DOHH2 (cell line): Measurements from ENCODE around the gene RNASET2.

Source experiments
- CTCF ChIP-seq: fragments of 200-600 bp; sonication (generic); IDR thresholded peaks from one replicate; pipeline ENCODE4 v1.5.1; 2014; ENCODE audit warnings: antibody characterized with exemption, mild to moderate bottlenecking, low read depth, low read length; ENCODE audit not compliant: poor library complexity, severe bottlenecking
- EZH2phosphoT487 ChIP-seq: fragments of 200-600 bp; sonication (generic); IDR thresholded peaks from 2 replicates; pipeline ENCODE4 v1.6.1; 2017; ENCODE audit warnings: borderline replicate concordance, mild to moderate bottlenecking, antibody characterized with exemption, low read length, moderate library complexity, mixed read lengths

- no peak for TF ChIP-seq CTCF
- TF ChIP-seq EZH2phosphoT487: no peak
Observed at GRCh38 chr6:166972101-166972500, 15.8 kb upstream of the RNASET2 start.
